Breast epithelium (tissue), 4 donors: ENCODE results near the gene CHKA. TPM values are rescaled to one million over a fixed set of nuclear protein-coding genes. Genes with fewer than 3 reads are reported as not detected.
"Not testable (repeated sequence)": the region's sequence is repeated elsewhere in the genome, so short reads cannot be mapped to it uniquely, and the experiment has no call there.

Source experiments
- DNase-seq, 2 donors: peaks; one replicate each; pipeline ENCODE4 v3.0.0-alpha.2; 2019; ENCODE audit warnings: low spot score in 2 of 2
- H3K27ac ChIP-seq, 2 donors: fragments of 200-600 bp; sonication (generic) in 1 of 2; one replicate each; pipeline ENCODE4 v1.5.1; 2016 to 2019; ENCODE audit warnings: mild to moderate bottlenecking in 1 of 2
- H3K27me3 ChIP-seq, 2 donors: fragments of 200-600 bp; sonication (generic) in 1 of 2; one replicate each; pipeline versions ENCODE4 v1.5.1 to v1.6.0; 2017 to 2019; ENCODE audit warnings: control low read depth in 1 of 2, mild to moderate bottlenecking in 1 of 2
- H3K36me3 ChIP-seq: fragments of 200-600 bp; one replicate; pipeline ENCODE4 v1.5.1; 2019
- H3K4me1 ChIP-seq, 2 donors: fragments of 200-600 bp; sonication (generic); one replicate each; pipeline ENCODE4 v1.5.1; 2016 to 2019; ENCODE audit warnings: control low read depth in 1 of 2
- H3K4me3 ChIP-seq, 3 donors: fragments of 200-600 bp; sonication (generic); 1 replicate in 2 of 3; 2 replicates in 1 of 3; pipeline ENCODE4 v1.5.1; 2016 to 2019; ENCODE audit warnings: mild to moderate bottlenecking in 3 of 3, moderate library complexity in 2 of 3
- H3K9me3 ChIP-seq, 2 donors: fragments of 200-600 bp; sonication (generic) in 1 of 2; one replicate each; pipeline ENCODE4 v1.5.1; 2016 to 2019; ENCODE audit warnings: control low read depth in 1 of 2
- POLR2A ChIP-seq: fragments of 450-650 bp; IDR thresholded peaks from one replicate; pipeline ENCODE4 v1.6.1; 2016; ENCODE audit warnings: antibody characterized with exemption, mild to moderate bottlenecking, moderate library complexity
- POLR2AphosphoS5 ChIP-seq, 3 donors: sonication (generic); formaldehyde crosslinking; IDR thresholded peaks; one replicate each; pipeline ENCODE4 v1.6.1; 2017; ENCODE audit warnings: antibody characterized with exemption in 3 of 3
- intact Hi-C: fragments of 100-400 bp; cut with DNase I; formaldehyde crosslinking; loops from one replicate; pipeline ENCODE4 v1.15.1; 2023; ENCODE audit warnings: low total_unique reads
- total RNA-seq, 3 donors: library from RNA; depleted of rRNA; stranded (reverse); fragments of >200 nt; gene quantifications; one replicate each; pipeline ENCODE4 v1.1.0, GENCODE V29; 2016
- TF ChIP-seq, protein P1 (sequence below), 3 donors: fragments of 450-650 bp; IDR thresholded peaks; one replicate each; pipeline ENCODE4 v1.5.1; 2016 to 2017; ENCODE audit warnings: antibody characterized with exemption in 3 of 3, mild to moderate bottlenecking in 3 of 3, moderate library complexity in 3 of 3

Gene CHKA
- total RNA-seq, 3 donors from 2014 or later = 52.1 to 73.0 (median 71.7) TPM

DNA sequence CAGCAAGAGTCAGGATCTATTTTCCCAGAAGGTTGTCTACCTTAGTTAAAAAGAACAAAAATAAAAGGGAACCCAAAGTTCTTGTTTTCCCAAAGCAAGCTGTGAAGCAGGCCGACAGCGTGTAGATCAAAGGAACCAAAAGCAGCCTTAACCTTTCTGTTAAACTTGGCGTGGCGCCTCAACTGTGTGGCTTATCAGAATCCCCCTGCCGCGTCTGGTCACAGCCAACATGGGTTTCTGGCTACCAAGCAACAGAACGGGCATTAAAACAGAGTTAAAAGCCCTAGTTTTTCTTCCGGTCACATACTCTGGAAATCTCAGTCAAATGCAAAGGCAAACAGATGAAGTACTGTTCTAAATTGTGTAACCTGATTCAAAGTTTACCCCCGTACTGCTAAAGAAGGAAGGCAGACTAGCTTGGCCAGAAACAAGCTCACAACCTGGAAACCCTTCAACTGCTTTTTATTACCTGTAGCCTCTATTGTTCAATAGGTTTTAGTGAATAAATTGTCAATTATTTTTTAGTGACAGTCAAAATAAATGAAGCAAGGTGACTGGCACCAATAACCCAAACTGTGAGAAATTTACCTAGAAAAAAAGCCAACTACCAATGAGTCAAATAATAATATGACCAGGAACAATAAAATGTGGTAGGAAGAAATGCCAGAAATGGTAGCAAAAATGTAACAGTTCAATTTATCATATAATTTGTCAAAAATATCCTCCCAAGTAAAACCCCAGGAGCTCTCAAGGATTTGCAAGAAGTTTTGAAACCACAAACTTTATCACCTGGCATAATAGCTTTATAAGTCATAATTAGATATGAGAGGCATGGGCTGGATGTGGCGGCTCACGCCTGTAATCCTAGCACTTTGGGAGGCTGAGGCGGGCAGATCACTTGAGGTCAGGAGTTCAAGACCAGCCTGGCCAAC, 21.4 kb downstream of the CHKA start:
- intact Hi-C loops = no loop called here
- DNase-seq = no peak
- Histone ChIP-seq H3K4me3 (peak overlapping the region in 2 of 3 donors; percentile 16 to 40), H3K27ac (peak overlapping the region; percentile 81 to 85), H3K9me3 (no peaks in the 10 kb centered on the region), H3K4me1 (no peaks in the 10 kb centered on the region), H3K27me3 (no peaks in the 10 kb centered on the region), H3K36me3 (no peaks in the 10 kb centered on the region)
- TF ChIP-seq POLR2A (no peak), POLR2AphosphoS5 (IDR thresholded peaks at IDR 0.05) (no peak)
- TF ChIP-seq, protein P1, sequence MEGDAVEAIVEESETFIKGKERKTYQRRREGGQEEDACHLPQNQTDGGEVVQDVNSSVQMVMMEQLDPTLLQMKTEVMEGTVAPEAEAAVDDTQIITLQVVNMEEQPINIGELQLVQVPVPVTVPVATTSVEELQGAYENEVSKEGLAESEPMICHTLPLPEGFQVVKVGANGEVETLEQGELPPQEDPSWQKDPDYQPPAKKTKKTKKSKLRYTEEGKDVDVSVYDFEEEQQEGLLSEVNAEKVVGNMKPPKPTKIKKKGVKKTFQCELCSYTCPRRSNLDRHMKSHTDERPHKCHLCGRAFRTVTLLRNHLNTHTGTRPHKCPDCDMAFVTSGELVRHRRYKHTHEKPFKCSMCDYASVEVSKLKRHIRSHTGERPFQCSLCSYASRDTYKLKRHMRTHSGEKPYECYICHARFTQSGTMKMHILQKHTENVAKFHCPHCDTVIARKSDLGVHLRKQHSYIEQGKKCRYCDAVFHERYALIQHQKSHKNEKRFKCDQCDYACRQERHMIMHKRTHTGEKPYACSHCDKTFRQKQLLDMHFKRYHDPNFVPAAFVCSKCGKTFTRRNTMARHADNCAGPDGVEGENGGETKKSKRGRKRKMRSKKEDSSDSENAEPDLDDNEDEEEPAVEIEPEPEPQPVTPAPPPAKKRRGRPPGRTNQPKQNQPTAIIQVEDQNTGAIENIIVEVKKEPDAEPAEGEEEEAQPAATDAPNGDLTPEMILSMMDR (IDR thresholded peaks at IDR 0.05) = no peak

DNA sequence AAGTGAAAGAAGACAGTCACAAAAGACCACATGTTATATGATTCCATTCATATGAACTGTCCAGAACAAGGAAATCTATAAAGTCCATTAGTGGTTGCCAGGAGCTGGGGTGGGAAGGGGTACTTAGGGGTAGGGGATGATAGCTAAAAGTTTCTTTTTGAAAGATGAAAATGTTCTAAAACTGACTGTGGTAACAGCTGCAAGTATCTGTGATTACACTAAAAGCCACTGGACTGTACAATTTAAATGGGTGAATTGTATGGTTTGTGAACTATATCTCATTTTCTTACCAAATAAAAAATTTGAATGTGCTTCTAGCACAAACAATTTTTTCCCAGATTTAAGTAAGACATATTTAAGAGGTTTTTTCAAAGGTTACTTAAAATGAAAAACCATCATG, 22.1 kb downstream of the CHKA start:
- Histone ChIP-seq H3K27me3 (no peaks in the 10 kb centered on the region), H3K27ac (peak overlapping the region; percentile 81 to 85), H3K4me1 (no peaks in the 10 kb centered on the region), H3K9me3 (no peaks in the 10 kb centered on the region), H3K36me3 (no peaks in the 10 kb centered on the region), H3K4me3 (peak overlapping the region in 1 of 3 donors; percentile 16)
- TF ChIP-seq POLR2A = no peak
- no peak for TF ChIP-seq POLR2AphosphoS5 (IDR thresholded peaks at IDR 0.05)
- TF ChIP-seq, protein P1 (IDR thresholded peaks at IDR 0.05) = no peak
- DNase-seq = no peak
- intact Hi-C loops = no loop called here

DNA sequence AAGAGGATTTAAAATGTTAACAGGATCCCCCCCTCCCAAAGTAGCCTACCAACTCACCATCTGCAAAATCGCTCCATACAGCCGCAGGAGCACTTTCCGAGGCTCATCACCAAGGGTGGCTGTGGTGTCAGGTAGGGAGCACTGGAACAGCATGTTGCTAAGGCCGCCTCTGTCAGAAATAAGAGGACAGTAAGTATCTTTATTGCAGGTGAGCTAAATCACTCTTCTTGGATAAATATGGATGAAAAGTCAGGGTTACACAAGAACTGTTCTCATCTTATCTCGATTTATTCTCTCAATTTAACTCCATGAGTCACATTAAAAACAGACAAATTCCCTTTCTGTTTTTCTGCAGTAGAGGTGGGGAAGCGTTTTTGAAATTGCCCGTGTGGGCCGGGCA, 24.2 kb downstream of the CHKA start:
- no peak for DNase-seq
- no peaks in the 10 kb centered on the region for H3K36me3 ChIP-seq
- no peaks in the 10 kb centered on the region for H3K4me1 ChIP-seq
- H3K27ac ChIP-seq = no peak overlapping the region
- no peaks in the 10 kb centered on the region for H3K9me3 ChIP-seq
- no peaks in the 10 kb centered on the region for H3K27me3 ChIP-seq
- H3K4me3 ChIP-seq = no peak overlapping the region
- TF ChIP-seq POLR2AphosphoS5 (IDR thresholded peaks at IDR 0.05) (no peak), POLR2A (no peak)
- TF ChIP-seq, protein P1 (IDR thresholded peaks at IDR 0.05) = no peak
- intact Hi-C loops = no loop called here

DNA sequence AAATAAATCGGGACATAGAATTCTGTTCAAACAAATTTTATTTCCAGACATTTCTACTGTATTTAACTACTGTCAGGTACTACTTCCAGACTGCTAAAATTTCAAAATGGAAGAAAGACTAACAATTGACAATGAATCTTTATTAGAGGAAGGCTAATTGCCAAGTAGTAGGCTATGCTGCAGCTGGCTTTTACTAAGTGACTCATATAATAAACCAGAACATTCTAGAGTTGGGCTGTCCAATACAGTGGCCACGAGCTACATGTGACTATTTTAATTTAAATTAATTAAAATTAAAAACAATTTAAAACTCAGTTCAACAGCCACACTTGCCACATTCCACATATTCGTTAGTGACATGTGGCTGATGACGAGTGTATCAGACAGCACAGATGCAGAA, 27.6 kb downstream of the CHKA start:
- no peaks in the 10 kb centered on the region for H3K27me3 ChIP-seq
- DNase-seq = no peak
- no peak overlapping the region for H3K27ac ChIP-seq
- H3K9me3 ChIP-seq = no peaks in the 10 kb centered on the region
- TF ChIP-seq POLR2A = no peak
- TF ChIP-seq, protein P1 (IDR thresholded peaks at IDR 0.05) = no peak
- no peak for TF ChIP-seq POLR2AphosphoS5 (IDR thresholded peaks at IDR 0.05)
- no peak overlapping the region for H3K4me3 ChIP-seq
- H3K4me1 ChIP-seq = no peaks in the 10 kb centered on the region
- H3K36me3 ChIP-seq = no peaks in the 10 kb centered on the region
- intact Hi-C loops = loop anchor here (5.0 kb wide), 1 partner anchor 679 kb away; no protein-coding TSS in a partner anchor

DNA sequence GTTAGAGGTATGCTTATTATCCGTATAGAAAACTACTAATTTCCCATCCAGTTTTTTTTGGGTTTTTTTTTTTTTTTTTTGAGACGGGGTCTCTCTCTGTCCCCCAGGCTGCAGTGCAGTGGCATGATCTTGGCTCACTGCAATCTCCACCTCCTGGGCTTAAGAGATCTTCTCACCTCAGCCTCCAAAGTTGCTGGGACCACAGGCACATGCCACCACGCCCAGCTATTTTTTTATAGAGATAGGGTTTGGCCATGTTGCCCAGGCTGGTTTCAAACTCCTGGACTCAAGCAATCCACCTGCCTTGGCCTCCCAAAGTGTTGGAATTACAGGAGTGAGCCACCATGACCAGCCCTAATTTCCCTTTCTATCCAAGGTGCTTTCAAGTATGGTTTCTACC, 28.2 kb downstream of the CHKA start:
- DNase-seq, H3K27ac ChIP-seq, H3K4me3 ChIP-seq, H3K36me3 ChIP-seq, H3K4me1 ChIP-seq, H3K9me3 ChIP-seq, H3K27me3 ChIP-seq: not testable (repeated sequence)
- intact Hi-C loops = loop anchor here (5.0 kb wide), 1 partner anchor 679 kb away; no protein-coding TSS in a partner anchor
